Cardiac septum (tissue), 1 donor: ENCODE measurements around the gene LEMD1. TPM values are rescaled to one million over a fixed set of nuclear protein-coding genes. Genes with fewer than 3 reads are reported as not detected.
"Not testable (repeated sequence)": the region's sequence is repeated elsewhere in the genome, so short reads cannot be mapped to it uniquely, and the experiment has no call there.

Source experiments
- DNase-seq: peaks from one replicate; pipeline ENCODE4 v3.0.0-alpha.2; 2020; ENCODE audit warnings: low spot score
- intact Hi-C: fragments of 100-400 bp; cut with DNase I; formaldehyde crosslinking; loops from one replicate; pipeline ENCODE4 v1.14.0; 2022
- total RNA-seq: library from RNA; stranded (reverse); fragmentation: NEBNext Ultra II Directional; extraction: Animal tissue kit (Norgen Biotek cat#: 25700); gene quantifications from one replicate; pipeline ENCODE4 v1.2.1, GENCODE V29; 2021
- donor health status: DM: no; HTN: no; CAD: no.

LEMD1 gene
- total RNA-seq, 1 donor from 2014 or later: not detected

DNA sequence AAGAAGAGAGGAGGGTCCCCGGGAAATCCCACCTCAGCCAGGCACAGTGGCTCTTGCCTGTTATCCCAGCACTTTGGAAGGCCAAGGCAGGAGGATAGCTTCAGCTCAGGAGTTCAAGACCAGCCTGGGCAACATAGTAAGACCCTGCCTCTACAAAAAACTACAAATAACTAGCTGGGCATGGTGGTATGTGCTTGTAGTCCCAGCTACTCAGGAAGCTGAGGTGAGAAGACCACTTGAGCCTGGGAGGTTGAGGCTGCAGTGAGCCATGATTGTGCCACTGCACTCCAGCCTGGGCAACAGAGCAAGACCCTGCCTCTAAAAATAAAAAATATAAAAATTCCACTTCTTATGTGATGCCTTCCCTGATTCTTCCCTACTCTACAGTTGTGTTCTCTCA is 10.8 kb upstream of the LEMD1 start:
- DNase-seq, intact Hi-C loops: not testable (repeated sequence)

GRCh38 chr1:205432116-205432515 is 10.3 kb upstream of the LEMD1 start:
- intact Hi-C loops: no loop called here
- DNase-seq: peak; percentile 66

DNA sequence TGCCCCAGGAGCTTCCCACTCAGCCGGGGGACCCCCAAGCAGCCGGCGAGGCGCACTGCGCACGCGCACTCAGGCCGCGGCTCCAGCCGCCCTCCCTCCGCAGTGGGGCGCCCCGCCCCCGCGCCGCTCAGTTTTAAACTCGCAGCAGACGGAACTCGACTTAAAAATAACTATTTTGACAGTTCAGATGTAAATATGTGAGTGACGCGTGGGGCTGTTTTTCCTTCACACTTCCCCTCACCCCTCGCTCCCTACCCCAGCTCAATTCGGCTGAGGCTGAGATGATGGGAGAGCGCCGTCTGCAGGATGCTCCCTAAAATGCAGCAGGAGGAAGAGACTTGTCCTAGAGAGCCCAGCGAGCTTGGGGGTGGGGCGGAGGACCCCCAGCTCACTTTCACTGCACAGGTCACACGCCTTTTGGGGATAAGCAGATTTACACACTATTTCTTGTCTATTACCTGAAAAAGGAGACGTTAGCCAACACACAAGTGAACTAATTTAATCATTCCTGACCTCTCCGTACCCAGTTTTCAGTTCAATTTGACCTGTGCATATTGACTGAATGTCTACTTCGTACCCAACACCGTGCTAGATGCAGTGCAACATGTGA is 8.9 kb upstream of the LEMD1 start:
- DNase-seq: peak; percentile 74
- intact Hi-C loops: loop anchor here (2.0 kb wide), 2 partner anchors 34 to 76 kb away; no protein-coding TSS in a partner anchor

DNA sequence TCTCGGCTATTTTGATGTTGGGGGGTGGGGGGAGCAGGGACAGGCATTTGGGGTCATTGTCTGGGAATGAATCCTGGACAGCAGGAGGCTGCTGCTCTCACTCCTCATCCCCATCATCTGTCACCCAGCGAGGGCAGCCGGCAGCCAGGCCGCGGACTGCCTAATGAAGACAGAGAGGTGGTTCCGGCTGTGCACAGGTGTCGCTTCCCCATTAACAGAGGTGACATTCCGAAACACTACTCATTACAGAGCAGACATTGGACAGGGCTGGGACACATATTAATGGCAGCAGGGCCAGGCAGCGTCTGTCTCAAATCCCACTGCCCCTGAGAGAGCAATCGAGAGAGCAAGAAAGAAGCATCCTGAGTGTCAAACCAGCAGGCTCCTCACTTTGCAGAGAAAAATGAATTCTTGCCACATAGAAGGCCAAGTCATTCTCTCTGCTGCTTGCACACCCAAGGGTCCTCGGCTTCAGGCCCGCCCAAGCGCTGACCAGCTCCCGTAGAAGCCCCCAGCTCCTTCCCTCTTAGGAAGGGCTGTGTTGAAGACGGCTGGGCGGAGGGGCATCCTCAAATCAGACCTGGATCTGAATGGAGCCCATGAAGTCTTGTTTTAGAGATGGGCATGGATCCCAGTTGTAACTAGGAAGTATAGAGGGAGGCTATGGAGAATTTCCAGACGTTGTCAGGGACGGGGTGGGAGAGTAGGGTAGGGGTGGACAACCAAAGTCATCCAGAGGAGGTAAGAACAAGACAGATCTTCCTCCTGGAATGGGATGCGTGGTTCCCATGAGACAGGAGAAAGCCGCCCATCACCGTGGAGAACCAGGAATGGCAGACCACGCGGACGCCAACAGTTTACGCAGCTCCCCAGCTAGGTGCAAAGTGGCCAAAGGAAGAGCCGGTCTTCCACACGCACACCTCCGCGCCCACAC is 8.2 kb upstream of the LEMD1 start:
- intact Hi-C loops: loop anchor here (2.0 kb wide), 2 partner anchors 33 to 75 kb away; no protein-coding TSS in a partner anchor
- peak; percentile 58 for DNase-seq

DNA sequence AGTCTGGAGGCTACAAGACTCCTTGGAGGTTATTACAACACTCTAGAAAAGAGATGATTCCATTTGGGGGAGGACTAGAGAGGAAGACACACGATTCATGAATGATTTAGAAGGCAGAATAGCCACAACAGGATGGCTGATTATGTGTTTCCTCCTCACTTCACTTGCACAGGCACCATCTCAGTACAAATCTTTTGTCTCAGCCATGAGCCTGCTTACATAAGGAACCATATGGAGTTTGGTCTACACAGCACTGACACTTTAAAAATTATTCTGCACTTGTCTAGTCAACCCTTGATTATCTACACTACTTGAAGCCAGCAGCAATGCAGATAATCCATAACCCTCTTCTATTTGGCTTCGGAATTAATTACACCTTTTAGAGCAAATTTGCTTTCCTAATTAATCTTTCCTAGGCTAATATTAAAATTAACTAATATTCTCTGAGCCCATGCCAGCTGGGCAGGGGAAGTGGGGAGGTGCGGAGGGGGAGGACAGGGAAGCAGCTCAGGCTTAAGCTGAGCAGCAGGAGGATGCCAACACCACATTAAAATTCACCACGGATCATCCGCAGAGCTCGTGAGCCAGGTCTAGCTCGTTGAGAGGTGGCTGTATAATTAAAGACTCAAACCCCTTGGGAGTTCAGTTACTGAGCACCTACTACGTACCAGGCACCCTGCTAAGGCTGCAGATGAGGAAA is 3.2 kb upstream of the LEMD1 start:
- no peak for DNase-seq
- intact Hi-C loops: no loop called here

DNA sequence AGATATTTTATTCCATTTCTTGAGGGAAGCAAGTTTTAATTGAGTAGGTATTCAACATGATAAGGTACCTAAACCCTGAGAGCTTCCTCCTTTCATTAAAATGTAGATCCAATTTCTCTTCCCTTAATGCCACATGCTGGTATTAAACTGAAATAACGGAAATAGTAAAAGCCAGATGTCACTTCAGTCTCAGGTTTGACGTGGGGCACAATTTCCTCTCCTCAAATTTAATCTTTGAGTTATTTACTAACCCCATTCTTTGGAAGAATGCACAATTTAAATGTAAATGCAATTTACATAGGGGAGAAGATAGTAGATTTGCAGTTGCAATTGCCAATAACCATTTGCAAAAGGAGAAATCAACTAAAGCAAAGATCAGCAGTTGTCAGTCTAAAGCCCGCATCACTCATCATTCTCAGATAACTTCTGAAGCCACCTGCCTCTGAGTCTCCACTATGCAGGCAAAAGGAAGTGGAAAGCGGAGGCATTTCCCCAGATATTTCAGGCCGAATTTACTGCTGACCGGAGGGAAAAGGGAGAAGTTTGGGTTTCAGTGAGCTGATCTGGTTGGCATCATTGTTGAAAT is 2.1 kb upstream of the LEMD1 start:
- intact Hi-C loops: no loop called here
- no peak for DNase-seq

- intact Hi-C loops: no loop called here
- DNase-seq: no peak
Observed at GRCh38 chr1:205422993-205423642, 1.3 kb upstream of the LEMD1 start.

DNA sequence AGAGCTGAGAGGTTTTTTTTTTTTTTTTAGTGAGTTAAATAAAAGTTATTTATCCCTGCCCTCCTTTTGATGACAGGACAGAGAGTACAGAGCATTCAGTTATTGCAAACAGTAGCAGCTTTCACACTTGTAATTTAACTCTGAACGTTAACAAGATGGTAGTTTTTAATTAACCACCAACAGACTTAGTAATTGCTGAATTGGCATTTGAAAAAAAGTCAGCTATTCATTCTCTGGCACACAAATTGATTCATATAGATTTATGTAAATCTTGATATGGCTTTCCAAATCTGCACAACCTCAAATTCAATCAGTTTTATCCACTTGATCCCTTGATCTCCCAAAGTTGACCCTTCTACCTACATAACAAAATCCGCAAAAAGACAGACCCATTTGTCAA is 918 bp downstream of the LEMD1 start:
- DNase-seq: no peak
- intact Hi-C loops: no loop called here

GRCh38 chr1:205417870-205418635 is 3.8 kb downstream of the LEMD1 start:
- DNase-seq: no peak
- intact Hi-C loops: no loop called here

DNA sequence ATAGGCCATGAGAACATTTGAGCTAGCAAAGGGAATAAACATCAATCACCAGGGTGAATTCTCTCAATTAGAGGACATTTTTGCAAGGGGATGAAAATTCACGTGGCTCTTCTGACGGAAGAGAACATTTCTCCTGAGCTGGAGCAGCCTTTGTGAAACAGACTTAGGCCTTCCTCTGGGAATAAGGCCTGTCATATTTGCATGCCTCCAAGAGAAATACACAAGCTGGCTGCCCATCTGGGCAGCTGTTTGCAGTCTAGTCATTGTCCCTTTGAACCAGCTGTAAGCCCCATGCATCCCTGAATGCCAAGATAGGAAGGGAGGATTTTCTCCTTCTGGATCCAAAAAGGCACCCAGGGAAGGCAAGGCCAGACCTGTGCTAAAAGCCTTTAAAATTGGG is 5.5 kb downstream of the LEMD1 start:
- DNase-seq: no peak
- intact Hi-C loops: no loop called here

- intact Hi-C loops: no loop called here
- DNase-seq: no peak
Observed at GRCh38 chr1:205410581-205411298, 11.1 kb downstream of the LEMD1 start.

GRCh38 chr1:205407970-205408369 is 13.9 kb downstream of the LEMD1 start:
- DNase-seq: no peak
- intact Hi-C loops: no loop called here

- DNase-seq, intact Hi-C loops: not testable (repeated sequence)
Observed at GRCh38 chr1:205406252-205406651, 15.6 kb downstream of the LEMD1 start.

DNA sequence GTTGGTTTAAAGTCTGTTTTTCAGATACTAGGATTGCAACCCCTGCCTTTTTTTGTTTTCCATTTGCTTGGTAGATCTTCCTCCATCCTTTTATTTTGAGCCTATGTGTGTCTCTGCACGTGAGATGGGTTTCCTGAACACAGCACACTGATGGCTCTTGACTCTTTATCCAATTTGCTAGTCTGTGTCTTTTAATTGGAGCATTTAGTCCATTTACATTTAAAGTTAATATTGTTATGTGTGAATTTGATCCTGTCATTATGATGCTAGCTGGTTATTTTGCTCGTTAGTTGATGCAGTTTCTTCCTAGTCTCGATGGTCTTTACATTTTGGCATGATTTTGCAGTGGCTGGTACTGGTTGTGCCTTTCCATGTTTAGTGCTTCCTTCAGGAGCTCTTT is 17.4 kb downstream of the LEMD1 start:
- DNase-seq, intact Hi-C loops: not testable (repeated sequence)

DNA sequence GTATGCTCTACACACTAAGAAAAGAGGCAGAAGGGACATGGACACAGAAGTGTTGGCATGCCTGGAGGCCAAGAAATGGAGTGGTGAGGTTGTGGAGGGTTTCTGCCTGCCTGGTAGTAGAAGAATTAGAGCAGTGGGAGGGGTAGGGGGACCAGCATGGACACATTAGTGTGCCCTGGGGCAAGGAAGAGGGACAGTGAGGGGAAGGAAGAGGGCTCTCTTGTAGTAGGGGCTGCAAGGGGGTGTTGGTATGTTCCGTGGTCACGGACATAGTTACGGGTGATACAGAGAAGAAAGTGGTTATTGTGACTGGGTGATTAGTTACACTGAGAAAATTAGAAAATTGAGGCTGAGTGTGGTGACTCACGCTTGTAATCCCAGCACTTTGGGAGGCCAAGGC is 23.3 kb downstream of the LEMD1 start:
- intact Hi-C loops: no loop called here
- no peak for DNase-seq

GRCh38 chr1:205396967-205397616 is 24.8 kb downstream of the LEMD1 start:
- intact Hi-C loops: loop anchor here (1.0 to 2.0 kb wide), 3 partner anchors 34 to 126 kb away; no protein-coding TSS in a partner anchor
- no peak for DNase-seq

- DNase-seq: no peak
- intact Hi-C loops: loop anchor here (2.0 kb wide), 2 partner anchors 35 to 127 kb away; no protein-coding TSS in a partner anchor
Observed at GRCh38 chr1:205395616-205396015, 26.2 kb downstream of the LEMD1 start.
